KBM-7 (cell line): ENCODE measurements around the gene FGFR2.
A peak's percentile ranks its signal among the peaks of the same experiment; 100 is the strongest.
"Not testable (repeated sequence)": the region's sequence is repeated elsewhere in the genome, so short reads cannot be mapped to it uniquely, and the experiment has no call there.

Experiments
- DNase-seq: peaks from one replicate; pipeline ENCODE4 v3.0.0-alpha.2; 2015
- in situ Hi-C: fragments of 300-500 bp; cut with MboI; formaldehyde crosslinking; loops from 2 replicates; pipeline ENCODE4 v1.14.3; 2020; ENCODE audit warnings: low sequenced_read_pairs, low pct_unique_long_range_greater_than_20kb, mixed read lengths

The FGFR2 gene

GRCh38 chr10:121531076-121531829 lies 67.0 kb downstream of the FGFR2 start:
- in situ Hi-C loops: no loop called here

GRCh38 chr10:121530481-121531075 lies 67.7 kb downstream of the FGFR2 start:
- in situ Hi-C loops: no loop called here
- DNase-seq: no peak

More at GRCh38 chr10:121531076-121531829, 67.0 kb downstream of the FGFR2 start:
- DNase-seq: no peak

GRCh38 chr10:121527690-121528089 lies 70.6 kb downstream of the FGFR2 start:
- DNase-seq: no peak

GRCh38 chr10:121526801-121527221 lies 71.4 kb downstream of the FGFR2 start:
- peak; percentile 40 for DNase-seq
- in situ Hi-C loops: no loop called here

More at GRCh38 chr10:121527690-121528089, 70.6 kb downstream of the FGFR2 start:
- in situ Hi-C loops: no loop called here

- DNase-seq: no peak
- in situ Hi-C loops: no loop called here
These were observed 72.0 kb downstream of the FGFR2 start for GRCh38 chr10:121526135-121526790.

- in situ Hi-C loops: no loop called here
- DNase-seq: no peak
These were observed 72.8 kb downstream of the FGFR2 start for GRCh38 chr10:121525251-121526134.

GRCh38 chr10:121524157-121524817 lies 74.0 kb downstream of the FGFR2 start:
- in situ Hi-C loops: no loop called here
- DNase-seq: no peak

GRCh38 chr10:121522831-121523230 lies 75.4 kb downstream of the FGFR2 start:
- in situ Hi-C loops: no loop called here
- no peak for DNase-seq

- no peak for DNase-seq
- in situ Hi-C loops: no loop called here
These were observed 76.3 kb downstream of the FGFR2 start for GRCh38 chr10:121521794-121522556.

GRCh38 chr10:121520526-121520925 lies 77.7 kb downstream of the FGFR2 start:
- in situ Hi-C loops, DNase-seq: not testable (repeated sequence)

- in situ Hi-C loops: no loop called here
- no peak for DNase-seq
These were observed 78.2 kb downstream of the FGFR2 start for GRCh38 chr10:121519901-121520493.

GRCh38 chr10:121519411-121519810 lies 78.8 kb downstream of the FGFR2 start:
- in situ Hi-C loops: no loop called here
- no peak for DNase-seq

- DNase-seq: no peak
- in situ Hi-C loops: no loop called here
These were observed 79.9 kb downstream of the FGFR2 start for GRCh38 chr10:121518333-121518732.

GRCh38 chr10:121516093-121516865 lies 82.0 kb downstream of the FGFR2 start:
- in situ Hi-C loops: no loop called here
- DNase-seq: no peak

GRCh38 chr10:121514141-121514865 lies 83.9 kb downstream of the FGFR2 start:
- no peak for DNase-seq
- in situ Hi-C loops: no loop called here

- no peak for DNase-seq
- in situ Hi-C loops: no loop called here
These were observed 86.3 kb downstream of the FGFR2 start for GRCh38 chr10:121511943-121512342.
